Esophagus muscularis mucosa (tissue), 4 donors: ENCODE data around the gene PDGFRB. TPM values are rescaled to one million over a fixed set of nuclear protein-coding genes. Genes with fewer than 3 reads are reported as not detected.

ENCODE experiments used
- DNase-seq: peaks from one replicate; pipeline ENCODE4 v3.0.0-alpha.2; 2017; ENCODE audit errors: extremely low spot score
- H3K27ac ChIP-seq, 4 donors: fragments of 200-600 bp; sonication (generic); replicated peaks in 1 of 4; 1 replicate in 3 of 4; 2 replicates in 1 of 4; pipeline ENCODE4 v1.5.1; 2016 to 2019; ENCODE audit warnings: mild to moderate bottlenecking in 1 of 4
- H3K27me3 ChIP-seq, 4 donors: fragments of 200-600 bp; sonication (generic); one replicate each; pipeline versions ENCODE4 v1.5.1 to v1.6.0; 2016 to 2019
- H3K36me3 ChIP-seq, 4 donors: fragments of 200-600 bp; sonication (generic); one replicate each; pipeline ENCODE4 v1.5.1; 2016 to 2019
- H3K4me1 ChIP-seq, 4 donors: fragments of 200-600 bp; sonication (generic); one replicate each; pipeline ENCODE4 v1.5.1; 2016 to 2019
- H3K4me3 ChIP-seq, 4 donors: fragments of 200-600 bp; sonication (generic); 1 replicate in 2 of 4; 2 replicates in 2 of 4; pipeline ENCODE4 v1.5.1; 2016 to 2019; ENCODE audit warnings: mild to moderate bottlenecking in 4 of 4, moderate library complexity in 1 of 4
- H3K9me3 ChIP-seq, 4 donors: fragments of 200-600 bp; sonication (generic); 1 replicate in 3 of 4; 2 replicates in 1 of 4; pipeline ENCODE4 v1.5.1; 2016 to 2019
- CTCF ChIP-seq, 3 experiments: fragments of 200-600 bp in 2 of 3; fragments of 450-650 bp in 1 of 3; sonication (generic) in 2 of 3; IDR thresholded peaks; one replicate each; pipeline ENCODE4 v1.5.1; 2017 to 2019; ENCODE audit warnings: antibody characterized with exemption in 3 of 3, mild to moderate bottlenecking in 2 of 3, moderate library complexity in 1 of 3
- EP300 ChIP-seq: sonication (generic); formaldehyde crosslinking; IDR thresholded peaks from one replicate; pipeline ENCODE4 v1.6.1; 2017; ENCODE audit warnings: antibody characterized with exemption
- POLR2A ChIP-seq: fragments of 450-650 bp; IDR thresholded peaks from one replicate; pipeline ENCODE4 v1.6.1; 2017; ENCODE audit warnings: antibody characterized with exemption, moderate library complexity, mild to moderate bottlenecking, low read depth
- POLR2AphosphoS5 ChIP-seq, 2 donors: sonication (generic); formaldehyde crosslinking; IDR thresholded peaks; one replicate each; pipeline ENCODE4 v1.6.1; 2017; ENCODE audit warnings: antibody characterized with exemption in 2 of 2
- WGBS: methylation state at CpG from one replicate; pipeline ENCODE4 v1.1.5; 2018; 5-methylcytosine and 5-hydroxymethylcytosine counted together
- intact Hi-C: fragments of 100-400 bp; cut with DNase I; formaldehyde crosslinking; loops from one replicate; pipeline ENCODE4 v1.15.1; 2023
- total RNA-seq, 4 donors: library from RNA; depleted of rRNA; stranded (reverse); fragments of >200 nt; gene quantifications; one replicate each; pipeline versions ENCODE4 v1.1.0 to v1.2.1, GENCODE V29; 2016

The PDGFRB gene
- total RNA-seq, 4 donors from 2014 or later, result 83.1 to 219 (median 141) TPM

DNA sequence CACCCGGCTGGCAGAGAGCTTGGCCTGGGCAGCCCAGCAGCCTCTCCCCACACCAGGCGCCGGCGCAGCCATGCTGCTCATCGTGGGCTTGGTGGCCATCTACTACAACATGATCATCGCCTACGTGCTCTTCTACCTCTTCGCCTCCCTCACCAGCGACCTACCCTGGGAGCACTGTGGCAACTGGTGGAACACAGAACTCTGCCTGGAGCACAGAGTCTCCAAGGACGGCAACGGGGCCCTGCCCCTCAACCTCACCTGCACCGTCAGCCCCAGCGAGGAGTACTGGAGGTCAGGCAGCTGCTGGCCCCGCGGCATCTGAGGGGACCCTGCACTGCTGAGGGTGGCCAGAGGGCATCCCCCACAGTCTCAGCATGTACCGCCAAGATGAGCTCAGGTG, 41.3 kb upstream of the PDGFRB start:
- no peak overlapping the region for H3K4me3 ChIP-seq
- no peaks in the 10 kb centered on the region for H3K9me3 ChIP-seq
- H3K36me3 ChIP-seq, result no peaks in the 10 kb centered on the region
- H3K27ac ChIP-seq, result no peak overlapping the region
- no peaks in the 10 kb centered on the region for H3K4me1 ChIP-seq
- TF ChIP-seq EP300 (no peak), POLR2AphosphoS5 (IDR thresholded peaks at IDR 0.05) (no peak), CTCF (IDR thresholded peaks at IDR 0.05) (no peak), POLR2A (no peak)
- intact Hi-C loops, result no loop called here
- H3K27me3 ChIP-seq, result peaks cover 0 to 10% (median 0%) of the 10 kb centered on the region in 4 donors
- DNase-seq, result no peak
- WGBS, result 94% methylated on average over 14 of the region's 16 CpGs

- no peak for DNase-seq
- Histone ChIP-seq H3K9me3 (no peaks in the 10 kb centered on the region), H3K27me3 (peaks cover 0 to 12% (median 0%) of the 10 kb centered on the region in 4 donors), H3K27ac (no peak overlapping the region), H3K4me1 (no peaks in the 10 kb centered on the region), H3K36me3 (no peaks in the 10 kb centered on the region), H3K4me3 (no peak overlapping the region)
- WGBS, result 66% methylated on average over 5 of the region's 5 CpGs
- intact Hi-C loops, result no loop called here
- TF ChIP-seq POLR2AphosphoS5 (IDR thresholded peaks at IDR 0.05) (no peak), EP300 (no peak), POLR2A (no peak), CTCF (IDR thresholded peaks at IDR 0.05) (no peak)
These were observed 40.9 kb upstream of the PDGFRB start for GRCh38 chr5:150196514-150196913.

DNA sequence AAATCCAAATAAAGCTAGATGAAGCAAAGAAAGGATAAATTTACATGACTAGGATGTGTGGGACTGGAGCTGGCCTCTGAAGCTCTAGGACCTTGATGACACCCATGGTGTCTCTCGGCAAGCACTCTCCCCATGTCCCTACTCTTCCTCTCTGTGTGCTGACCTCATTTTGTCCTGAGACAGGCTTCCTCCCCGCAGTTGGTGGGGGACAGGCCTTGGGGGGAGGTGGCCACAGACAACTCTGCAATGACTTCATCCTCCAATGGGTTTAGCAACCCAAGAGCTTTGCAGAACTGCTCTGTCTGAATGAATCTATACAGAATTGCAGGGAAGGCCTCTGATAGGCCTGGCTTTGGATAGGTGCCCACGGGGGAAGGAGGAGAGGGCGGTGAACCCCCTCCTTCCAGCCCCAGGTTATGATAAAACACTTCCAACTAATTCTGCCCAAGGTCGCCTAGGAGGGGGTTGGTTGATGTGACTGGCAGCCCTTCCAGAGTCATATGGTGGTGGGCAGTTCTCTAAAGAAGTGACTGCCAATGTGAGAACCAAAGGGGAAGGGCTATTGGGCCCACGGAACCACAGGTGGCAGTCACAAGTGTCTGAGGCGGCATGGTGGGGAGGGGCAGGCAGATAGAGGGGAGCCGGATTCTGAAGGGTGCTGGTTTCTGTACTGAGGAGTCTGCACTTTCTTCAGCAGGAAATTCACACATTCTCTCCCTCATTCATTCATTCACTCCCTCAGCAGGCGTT, 40.3 kb upstream of the PDGFRB start:
- no peaks in the 10 kb centered on the region for H3K4me1 ChIP-seq
- TF ChIP-seq EP300 (no peak), POLR2A (no peak)
- WGBS, result 75% methylated on average over 9 of the region's 9 CpGs

GRCh38 chr5:150192462-150192861, 36.8 kb upstream of the PDGFRB start:
- no peaks in the 10 kb centered on the region for H3K36me3 ChIP-seq
- intact Hi-C loops, result no loop called here
- WGBS, result 73% methylated on average over 3 of the region's 4 CpGs
- no peak for DNase-seq
- TF ChIP-seq CTCF (IDR thresholded peaks at IDR 0.05), result no peak
- TF ChIP-seq EP300, result no peak
- TF ChIP-seq POLR2A, result no peak
- no peak for TF ChIP-seq POLR2AphosphoS5 (IDR thresholded peaks at IDR 0.05)
- H3K4me3 ChIP-seq, result no peak overlapping the region
- H3K27me3 ChIP-seq, result peaks cover 0 to 44% (median 17%) of the 10 kb centered on the region in 4 donors
- H3K9me3 ChIP-seq, result no peaks in the 10 kb centered on the region
- H3K4me1 ChIP-seq, result peaks cover 5 to 11% (median 8%) of the 10 kb centered on the region in 4 donors
- H3K27ac ChIP-seq, result no peak overlapping the region

More for the DNA sequence above, 40.3 kb upstream of the PDGFRB start:
- peaks cover 0 to 15% (median 0%) of the 10 kb centered on the region in 4 donors for H3K27me3 ChIP-seq
- H3K36me3 ChIP-seq, result no peaks in the 10 kb centered on the region
- H3K4me3 ChIP-seq, result no peak overlapping the region
- intact Hi-C loops, result no loop called here
- H3K9me3 ChIP-seq, result no peaks in the 10 kb centered on the region
- no peak for DNase-seq
- H3K27ac ChIP-seq, result no peak overlapping the region

- Histone ChIP-seq H3K27me3 (peaks cover 0 to 44% (median 17%) of the 10 kb centered on the region in 4 donors), H3K9me3 (no peaks in the 10 kb centered on the region), H3K4me1 (peaks cover 5 to 11% (median 8%) of the 10 kb centered on the region in 4 donors), H3K4me3 (no peak overlapping the region), H3K27ac (no peak overlapping the region), H3K36me3 (no peaks in the 10 kb centered on the region)
- intact Hi-C loops, result no loop called here
- TF ChIP-seq POLR2A, result no peak
- TF ChIP-seq POLR2AphosphoS5 (IDR thresholded peaks at IDR 0.05), result no peak
- no peak for TF ChIP-seq EP300
- TF ChIP-seq CTCF (IDR thresholded peaks at IDR 0.05), result no peak
- DNase-seq, result no peak
- 28% methylated on average over 2 of the region's 2 CpGs for WGBS
These were observed 35.3 kb upstream of the PDGFRB start for GRCh38 chr5:150190987-150191386.
